Natural killer cell treated with Interleukin-12 subunit alpha and Interleukin-12 subunit beta and Interleukin-15 and Interleukin-18, amount 100 ng/mL, for 72 hours (primary cell): Measurements from ENCODE around the gene ODAD4. TPM values are rescaled to one million over a fixed set of nuclear protein-coding genes. Genes with fewer than 3 reads are reported as not detected.
"Not testable (repeated sequence)": the region's sequence is repeated elsewhere in the genome, so short reads cannot be mapped to it uniquely, and the experiment has no call there.

Experiments used
- ATAC-seq, 2 donors: fragments of 150-1000 bp; cut with Tn5 transposase in 1 of 2; sonication (Bioruptor Pico), chemical (Tn5 transposase) in 1 of 2; 2 replicates each; pipeline ENCODE4 v1.10.0; 2021
- DNase-seq: peaks from one replicate; pipeline ENCODE4 v3.0.0; 2022; ENCODE audit warnings: low spot score
- H3K27ac Mint-ChIP-seq, 2 donors: 1 replicate in 1 of 2; 2 replicates in 1 of 2; pipeline ENCODE4 v1.8.0; 2022; ENCODE audit warnings: mixed read lengths in 2 of 2, mild to moderate bottlenecking in 1 of 2, moderate library complexity in 1 of 2
- H3K27me3 Mint-ChIP-seq, 2 donors: 1 replicate in 1 of 2; 2 replicates in 1 of 2; pipeline ENCODE4 v1.8.0; 2022; ENCODE audit warnings: mixed read lengths in 2 of 2
- H3K36me3 Mint-ChIP-seq: one replicate; pipeline ENCODE4 v1.8.0; 2022; ENCODE audit warnings: mixed read lengths
- H3K4me1 Mint-ChIP-seq, 2 donors: 1 replicate in 1 of 2; 2 replicates in 1 of 2; pipeline ENCODE4 v1.8.0; 2022; ENCODE audit warnings: low read depth in 2 of 2, mixed read lengths in 2 of 2, mild to moderate bottlenecking in 1 of 2
- H3K4me3 Mint-ChIP-seq: one replicate; pipeline ENCODE4 v1.8.0; 2022; ENCODE audit warnings: mixed read lengths
- H3K9me3 Mint-ChIP-seq: 2 replicates; pipeline ENCODE4 v1.8.0; 2022; ENCODE audit warnings: mixed read lengths
- total RNA-seq, 2 donors: library from RNA; stranded (reverse); gene quantifications; one replicate each; pipeline ENCODE4 v1.2.3, GENCODE V29; 2022

Gene ODAD4
- total RNA-seq, 2 donors from 2014 or later: 0.12 to 1.0 TPM

DNA sequence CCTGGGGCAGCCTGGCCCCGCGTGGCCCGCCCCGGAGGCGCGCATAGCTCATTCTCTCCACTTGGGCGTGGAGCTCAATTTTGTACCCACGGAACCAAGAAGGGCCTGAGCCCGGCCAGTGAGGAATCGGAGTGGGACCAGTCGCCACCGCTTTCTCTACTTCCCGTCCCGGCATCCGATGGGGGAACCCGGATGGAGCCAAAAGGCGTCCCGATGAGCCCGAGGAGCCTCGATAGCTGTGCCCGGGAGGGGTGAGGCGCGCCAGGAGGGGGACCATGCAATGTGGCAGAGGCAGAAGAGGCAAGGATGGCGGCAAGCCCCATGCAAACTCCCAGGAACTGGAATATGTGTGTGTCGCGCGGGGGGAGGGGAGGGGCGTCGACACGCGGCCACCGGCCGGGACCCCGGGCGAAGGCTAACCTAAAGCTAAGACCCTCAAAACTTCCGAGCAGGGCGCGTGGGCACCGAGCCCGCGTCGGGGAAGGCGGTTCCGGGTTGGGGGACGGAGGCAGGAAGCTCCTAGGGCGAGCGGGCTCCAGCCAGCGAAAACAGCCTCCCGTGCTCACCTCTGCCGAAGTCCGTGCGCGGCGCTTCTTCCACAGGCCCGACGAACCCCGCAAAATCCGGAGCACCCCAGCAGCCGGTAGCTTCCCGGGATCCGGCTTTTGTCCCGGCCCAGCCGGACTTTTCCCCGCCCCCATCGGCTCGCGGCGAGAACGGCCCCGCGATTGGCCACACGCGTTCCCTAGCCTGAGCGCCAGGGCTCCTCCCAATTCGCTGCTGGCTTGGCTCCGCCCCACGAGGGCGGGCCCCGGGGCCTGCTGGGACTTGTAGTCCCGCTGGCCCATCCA lies 11.9 kb upstream of the ODAD4 start, which contains the start of gene ACLY:
TSS of gene ACLY (minus strand) at position 638 of the 851 bp plus-strand sequence. CDS start 5,078 bp downstream, outside the sequence.
- Mint-ChIP-seq H3K36me3 (no peaks in the 10 kb centered on the region), H3K27me3 (no peaks in the 10 kb centered on the region), H3K27ac (peak within 1 kb of the TSS; percentile 82 to 83), H3K4me3 (peak within 1 kb of the TSS; percentile 94), H3K4me1 (peaks cover 23 to 24% of the 10 kb centered on the region in 2 donors), H3K9me3 (no peaks in the 10 kb centered on the region)
- DNase-seq: peak; percentile 98
- ATAC-seq: peak; percentile 100

DNA sequence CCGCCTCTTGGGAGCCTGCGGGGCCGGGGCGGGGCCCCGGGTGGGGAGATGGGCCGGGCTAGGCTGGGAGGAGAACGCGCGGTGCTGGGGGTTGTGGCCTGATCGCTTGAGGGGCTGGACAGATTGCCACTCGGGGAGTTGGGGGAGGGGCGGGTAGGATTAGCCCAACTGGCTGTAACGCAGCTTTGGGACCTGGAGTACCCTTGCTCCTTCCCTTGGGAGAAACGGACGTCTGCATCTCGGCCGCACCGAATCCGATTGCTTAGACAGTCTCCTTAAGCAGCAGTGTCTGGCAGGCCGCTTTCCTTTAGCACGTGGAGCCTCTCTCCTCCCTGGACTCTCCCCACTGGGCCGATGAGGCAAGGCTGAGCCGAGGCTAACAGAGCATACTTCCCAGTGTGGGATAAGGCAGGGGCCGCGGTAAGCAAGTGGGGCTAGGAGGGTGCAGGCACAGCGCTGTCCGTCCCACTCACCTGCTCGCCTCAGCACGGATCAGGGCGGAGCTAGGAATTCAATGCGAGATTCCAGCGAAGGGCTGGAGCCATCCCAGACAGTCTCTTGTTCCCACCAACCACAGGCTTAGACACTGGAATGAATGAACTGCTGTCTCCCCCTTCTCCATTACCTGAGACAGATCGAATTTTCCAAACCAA lies 11.1 kb upstream of the ODAD4 start:
- Mint-ChIP-seq H3K27ac (peak overlapping the region; percentile 82 to 83), H3K36me3 (no peaks in the 10 kb centered on the region), H3K9me3 (no peaks in the 10 kb centered on the region), H3K4me3 (peak overlapping the region; percentile 94), H3K27me3 (no peaks in the 10 kb centered on the region), H3K4me1 (peaks cover 18 to 22% of the 10 kb centered on the region in 2 donors)
- ATAC-seq (peak in 1 of 2 donors; percentile 2), DNase-seq (no peak)

DNA sequence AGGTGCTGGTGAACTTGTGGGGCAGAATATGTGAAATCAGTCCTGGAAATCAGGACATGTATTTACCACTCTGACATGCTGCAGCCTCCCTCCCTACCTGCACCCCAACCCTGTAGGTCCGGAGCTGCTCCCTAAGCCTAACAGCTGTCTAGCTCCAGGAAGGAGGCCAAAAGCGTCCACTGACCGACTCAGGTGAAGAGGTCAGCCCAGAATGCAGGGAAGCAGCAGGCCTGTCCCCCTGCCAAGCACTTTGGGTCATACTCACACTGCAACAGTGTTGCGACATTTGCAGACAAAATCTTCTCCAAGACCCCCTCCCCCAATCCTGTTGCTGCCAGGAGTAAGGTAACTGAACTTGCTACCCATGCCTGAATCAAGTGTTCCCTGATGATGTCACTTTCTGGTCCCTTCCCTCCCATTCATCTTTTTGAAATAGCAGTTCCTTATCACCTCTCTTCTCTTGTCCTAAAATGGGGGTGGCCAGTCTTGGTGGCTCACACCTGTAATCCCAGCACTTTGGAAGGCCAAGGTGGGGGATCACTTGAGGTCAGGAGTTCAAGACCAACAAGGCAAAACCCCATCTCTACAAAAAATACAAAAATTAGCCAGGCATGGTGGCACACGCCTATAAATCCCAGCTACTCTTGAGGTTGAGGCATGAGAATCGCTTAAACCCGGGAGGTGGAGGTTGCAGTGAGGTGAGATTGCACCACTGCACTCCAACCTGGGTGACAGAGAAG lies 10.4 kb upstream of the ODAD4 start:
- H3K27me3 Mint-ChIP-seq: no peaks in the 10 kb centered on the region
- peak overlapping the region in 1 of 2 donors; percentile 72 for H3K27ac Mint-ChIP-seq
- H3K9me3 Mint-ChIP-seq: no peaks in the 10 kb centered on the region
- H3K4me3 Mint-ChIP-seq: peak overlapping the region; percentile 94
- ATAC-seq (no peak), DNase-seq (no peak)
- no peaks in the 10 kb centered on the region for H3K36me3 Mint-ChIP-seq
- H3K4me1 Mint-ChIP-seq: peaks cover 15 to 17% of the 10 kb centered on the region in 2 donors

DNA sequence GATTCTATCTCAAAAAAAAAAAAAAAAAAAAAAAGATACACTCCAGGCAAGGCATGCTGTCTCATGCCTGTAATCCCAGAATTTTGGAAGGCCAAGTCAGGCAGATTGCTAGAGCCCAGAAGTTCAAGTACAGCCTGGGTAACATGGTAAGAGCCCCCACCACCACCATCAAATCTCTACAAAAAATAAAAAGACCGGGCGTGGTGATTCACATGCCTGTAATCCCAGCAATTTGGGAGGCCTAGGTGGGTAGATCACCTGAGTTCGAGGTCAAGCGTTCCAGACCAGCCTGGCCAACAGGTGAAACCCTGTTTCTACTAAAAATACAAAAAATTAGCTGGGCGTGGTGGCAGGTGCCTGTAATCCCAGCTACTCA lies 9.8 kb upstream of the ODAD4 start:
- DNase-seq (no peak), ATAC-seq (no peak)
- Mint-ChIP-seq H3K27ac (peak overlapping the region in 1 of 2 donors; percentile 72), H3K4me1 (peaks cover 13 to 15% of the 10 kb centered on the region in 2 donors), H3K4me3 (no peak overlapping the region), H3K9me3 (no peaks in the 10 kb centered on the region), H3K27me3 (no peaks in the 10 kb centered on the region), H3K36me3 (no peaks in the 10 kb centered on the region)

DNA sequence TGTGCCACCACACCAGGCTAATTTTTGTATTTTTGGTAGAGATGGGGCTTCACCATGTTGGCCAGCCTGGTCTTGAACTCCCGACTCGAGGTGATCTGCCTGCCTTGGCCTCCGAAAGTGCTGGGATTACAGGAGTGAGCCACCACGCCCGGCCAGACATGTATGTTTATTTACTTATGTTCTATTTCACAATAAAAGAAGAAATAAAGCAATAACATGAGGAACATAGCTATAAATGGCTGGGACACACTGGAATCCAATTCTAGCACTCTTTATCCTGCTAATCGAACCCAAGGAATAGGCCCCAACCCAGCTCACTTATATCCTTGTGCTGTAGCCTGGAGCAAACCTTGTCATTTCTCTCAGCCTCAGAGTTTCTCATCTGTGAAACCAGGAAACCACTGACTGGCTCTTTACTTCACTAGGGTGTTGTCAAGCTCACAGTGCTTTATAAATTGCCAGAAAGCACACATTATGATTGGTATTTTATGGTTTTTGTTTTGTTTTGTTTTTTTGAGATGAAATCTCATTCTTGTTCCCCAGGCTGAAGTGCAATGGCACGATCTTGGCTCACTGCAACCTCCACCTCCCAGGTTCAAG lies 4.3 kb upstream of the ODAD4 start:
- DNase-seq: no peak
- Mint-ChIP-seq H3K27ac (no peak overlapping the region), H3K4me3 (no peak overlapping the region), H3K36me3 (no peaks in the 10 kb centered on the region), H3K9me3 (no peaks in the 10 kb centered on the region), H3K4me1 (peaks cover 12 to 20% of the 10 kb centered on the region in 2 donors), H3K27me3 (no peaks in the 10 kb centered on the region)
- ATAC-seq: no peak

DNA sequence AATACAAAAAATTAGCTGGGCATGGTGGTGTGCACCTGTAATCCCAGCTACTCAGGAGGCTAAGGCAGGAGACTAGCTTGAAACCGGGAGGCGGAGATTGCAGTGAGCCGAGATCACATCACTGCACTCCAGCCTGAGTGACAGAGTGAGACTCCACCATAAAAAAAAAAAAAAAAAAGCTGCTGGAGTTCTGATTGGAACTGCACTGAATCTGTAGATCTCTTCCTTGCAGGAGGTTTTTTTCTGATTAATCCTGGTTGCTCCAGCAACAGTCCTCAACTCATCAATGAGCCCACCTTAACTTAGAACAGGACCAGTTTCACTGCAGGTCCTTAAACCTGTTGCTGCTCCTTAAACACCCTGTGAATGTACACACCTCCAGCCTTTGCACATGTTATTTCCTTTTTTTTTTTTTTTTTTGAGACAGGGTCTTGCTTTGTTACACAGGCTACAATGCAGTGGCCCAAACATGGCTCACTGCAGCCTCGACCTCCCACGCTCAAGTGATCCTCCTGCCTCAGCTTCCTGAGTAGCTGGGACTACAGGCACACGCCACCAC lies 1.6 kb upstream of the ODAD4 start:
- Mint-ChIP-seq H3K4me1 (peaks cover 19 to 27% of the 10 kb centered on the region in 2 donors), H3K9me3 (no peaks in the 10 kb centered on the region), H3K27ac (peak overlapping the region; percentile 81 to 96), H3K27me3 (no peaks in the 10 kb centered on the region), H3K36me3 (no peaks in the 10 kb centered on the region), H3K4me3 (peak overlapping the region; percentile 90)
- ATAC-seq (no peak), DNase-seq (no peak)

DNA sequence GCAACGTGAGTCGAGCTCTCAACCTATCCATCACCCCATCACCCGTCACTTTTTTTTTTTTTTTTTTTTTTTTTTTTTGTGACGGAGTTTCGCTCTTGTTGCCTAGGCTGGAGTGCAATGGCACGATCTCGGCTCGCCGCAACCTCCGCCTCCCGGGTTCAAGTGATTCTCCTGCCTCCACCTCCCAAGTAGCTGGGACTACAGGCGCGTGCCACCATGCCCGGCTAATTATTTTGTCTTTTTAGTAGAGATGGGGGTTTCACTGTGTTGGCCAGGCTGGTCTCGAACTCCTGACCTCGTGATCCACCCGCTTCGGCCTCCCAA lies 378 bp downstream of the ODAD4 start:
- Mint-ChIP-seq H3K4me1 (peaks cover 19 to 27% of the 10 kb centered on the region in 2 donors), H3K27ac (peak overlapping the region; percentile 81 to 96), H3K4me3 (peak overlapping the region; percentile 90)
- not testable (repeated sequence) for H3K27me3 Mint-ChIP-seq, H3K9me3 Mint-ChIP-seq, DNase-seq, H3K36me3 Mint-ChIP-seq
- peak; percentile 58 to 61 for ATAC-seq

DNA sequence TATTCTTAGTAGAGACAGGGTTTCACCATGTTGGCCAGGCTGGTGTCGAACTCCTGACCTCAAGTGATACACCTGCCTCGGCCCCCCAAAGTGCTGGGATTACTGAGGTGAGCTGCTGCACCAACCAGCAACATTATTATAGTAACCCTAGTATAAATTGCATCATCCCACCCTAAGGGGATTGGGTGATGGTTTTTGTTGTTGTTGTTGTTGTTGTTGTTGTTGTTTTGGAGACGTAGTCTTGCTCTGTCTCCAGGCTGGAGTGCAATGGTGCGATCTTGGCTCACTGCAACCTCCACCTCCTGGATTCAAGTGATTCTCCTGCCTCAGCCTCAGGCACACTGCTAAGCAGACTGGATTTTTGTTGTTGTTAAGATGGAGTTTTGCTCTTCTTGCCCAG lies 1.3 kb downstream of the ODAD4 start:
- Mint-ChIP-seq H3K4me3 (peak overlapping the region; percentile 72), H3K27ac (peak overlapping the region in 1 of 2 donors; percentile 81), H3K4me1 (peaks cover 19 to 27% of the 10 kb centered on the region in 2 donors)
- not testable (repeated sequence) for H3K9me3 Mint-ChIP-seq, H3K36me3 Mint-ChIP-seq, H3K27me3 Mint-ChIP-seq, DNase-seq, ATAC-seq

DNA sequence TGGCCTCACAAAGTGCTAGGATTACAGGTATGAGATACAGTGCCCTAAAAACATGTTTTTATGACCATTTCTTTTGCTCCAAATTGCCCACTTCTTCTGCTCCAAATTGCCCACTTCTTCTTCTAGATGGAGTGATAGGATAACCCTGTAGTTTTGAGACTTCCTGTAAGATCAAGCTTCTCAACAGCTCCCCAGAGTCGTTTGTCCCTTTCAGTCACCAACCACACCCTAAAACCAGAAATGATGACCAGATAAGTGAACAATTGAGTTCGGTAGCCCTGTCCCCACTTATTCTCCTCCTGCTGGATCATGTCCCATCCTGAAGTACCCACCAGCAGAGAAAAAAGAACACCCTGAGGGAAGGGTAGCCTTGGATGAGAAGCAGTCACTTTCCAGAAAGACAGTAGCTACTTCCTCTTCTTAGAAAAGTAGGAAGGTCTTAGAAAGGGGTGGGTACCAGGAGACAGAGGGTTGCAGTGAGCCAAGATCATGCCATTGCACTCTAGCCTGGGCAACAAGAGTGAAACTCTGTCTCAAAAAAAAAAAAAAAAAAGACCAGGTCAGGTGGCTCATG lies 2.5 kb downstream of the ODAD4 start:
- Mint-ChIP-seq H3K27ac (peak overlapping the region in 1 of 2 donors; percentile 71), H3K27me3 (no peaks in the 10 kb centered on the region), H3K4me1 (peaks cover 19 to 27% of the 10 kb centered on the region in 2 donors), H3K4me3 (peak overlapping the region; percentile 72), H3K36me3 (no peaks in the 10 kb centered on the region), H3K9me3 (no peaks in the 10 kb centered on the region)
- DNase-seq: no peak
- ATAC-seq: no peak

DNA sequence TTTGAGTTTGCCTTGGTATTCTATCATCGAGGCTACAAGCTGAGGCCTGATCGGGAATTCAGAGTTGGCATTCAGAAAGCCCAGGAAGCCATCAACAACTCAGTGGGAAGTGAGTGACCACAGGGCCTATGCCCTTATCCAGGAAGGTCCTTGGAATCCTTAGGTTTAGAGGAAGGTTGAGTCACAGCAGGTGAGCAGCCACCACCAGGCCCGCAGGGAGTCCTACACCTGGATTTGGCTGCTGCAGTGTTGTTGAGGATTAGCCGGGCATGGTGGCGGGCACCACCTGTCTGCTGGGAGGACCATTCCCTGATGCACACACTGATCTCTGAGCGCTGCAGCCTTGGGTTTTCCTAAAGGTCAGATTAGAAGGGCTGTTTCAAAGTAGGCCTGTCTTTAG lies 5.2 kb downstream of the ODAD4 start:
- H3K9me3 Mint-ChIP-seq: no peaks in the 10 kb centered on the region
- peaks cover 3 to 4% of the 10 kb centered on the region in 2 donors for H3K27me3 Mint-ChIP-seq
- DNase-seq: no peak
- no peak overlapping the region for H3K27ac Mint-ChIP-seq
- H3K36me3 Mint-ChIP-seq: no peaks in the 10 kb centered on the region
- peaks cover 8 to 11% of the 10 kb centered on the region in 2 donors for H3K4me1 Mint-ChIP-seq
- no peak overlapping the region for H3K4me3 Mint-ChIP-seq
- ATAC-seq: no peak

DNA sequence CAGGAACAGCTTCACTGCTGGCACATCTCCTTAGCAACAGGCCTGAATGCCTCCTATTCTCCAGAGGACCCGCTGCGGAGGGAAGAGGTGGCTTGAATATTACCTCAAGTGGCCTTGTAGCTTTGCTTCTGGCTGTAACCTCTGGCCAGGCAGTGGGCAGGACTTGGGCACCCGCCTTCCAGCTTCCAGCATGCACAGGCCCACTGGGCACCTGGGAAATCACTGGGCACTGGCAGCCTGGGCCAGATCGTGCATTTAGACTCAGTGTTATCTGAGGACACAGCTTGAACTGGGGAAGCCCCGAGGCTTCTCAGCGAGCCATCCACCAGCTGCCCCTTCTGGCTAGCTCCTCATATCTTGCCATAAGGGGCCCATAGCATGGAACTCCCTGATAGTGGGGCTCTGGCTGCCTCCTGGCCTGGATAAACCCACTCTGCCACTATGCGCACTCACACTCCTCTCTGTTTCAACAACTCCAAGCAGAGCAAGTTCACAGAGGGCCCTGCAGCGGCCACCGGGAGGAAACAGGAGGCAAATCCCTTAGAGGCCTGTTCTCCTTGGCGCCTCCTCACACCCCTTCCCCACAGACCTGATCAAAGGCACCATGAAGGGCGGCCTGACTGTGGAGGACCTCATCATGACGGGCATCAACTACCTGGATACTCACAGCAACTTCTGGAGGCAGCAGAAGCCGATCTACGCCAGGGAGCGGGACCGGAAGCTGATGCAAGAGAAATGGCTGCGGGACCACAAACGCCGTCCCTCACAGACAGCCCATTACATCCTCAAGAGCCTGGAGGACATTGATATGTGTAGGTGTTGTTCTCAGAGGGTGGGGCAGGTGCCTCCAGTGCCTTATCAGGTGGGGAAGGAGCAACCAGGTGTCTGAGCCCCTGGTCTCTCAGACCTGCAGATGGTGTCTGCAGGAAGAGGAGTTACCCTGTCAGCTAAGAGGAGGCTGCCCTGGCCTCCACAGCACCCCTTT lies 7.8 kb downstream of the ODAD4 start:
- Mint-ChIP-seq H3K36me3 (no peaks in the 10 kb centered on the region), H3K27ac (no peak overlapping the region), H3K4me1 (no peaks in the 10 kb centered on the region), H3K27me3 (peaks cover 7 to 10% of the 10 kb centered on the region in 2 donors), H3K4me3 (no peak overlapping the region), H3K9me3 (no peaks in the 10 kb centered on the region)
- ATAC-seq: no peak
- no peak for DNase-seq

DNA sequence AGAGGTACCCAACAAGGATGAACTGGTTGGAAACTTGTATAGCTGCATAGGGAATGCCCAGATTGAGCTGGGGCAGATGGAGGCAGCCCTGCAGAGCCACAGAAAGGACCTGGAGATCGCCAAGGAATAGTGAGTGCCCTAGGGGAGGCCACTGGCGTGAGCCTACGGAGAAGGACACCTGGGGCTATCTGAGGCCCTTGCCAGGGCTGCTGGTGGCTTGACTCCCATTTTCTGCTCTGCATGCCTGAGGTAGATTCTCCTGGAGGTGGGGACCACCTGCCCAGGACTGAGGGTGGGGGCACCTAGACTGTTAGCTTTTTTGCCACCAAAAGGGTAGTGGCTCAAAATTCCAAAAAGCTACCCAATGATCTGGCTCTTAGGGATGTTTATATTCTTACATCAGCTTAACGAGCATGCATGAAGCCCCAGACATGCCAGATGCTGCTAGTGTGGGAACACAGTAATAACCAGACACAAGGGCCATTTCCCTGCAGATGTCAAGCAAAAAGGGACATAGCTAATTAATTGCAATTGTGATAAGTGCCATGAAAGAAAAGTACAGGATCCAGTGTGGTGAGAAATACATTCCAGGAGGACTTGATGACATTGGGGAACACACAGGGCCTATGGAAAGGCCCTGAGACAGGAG lies 8.8 kb downstream of the ODAD4 start:
- no peaks in the 10 kb centered on the region for H3K4me1 Mint-ChIP-seq
- peaks cover 7 to 10% of the 10 kb centered on the region in 2 donors for H3K27me3 Mint-ChIP-seq
- ATAC-seq (no peak), DNase-seq (no peak)
- no peak overlapping the region for H3K27ac Mint-ChIP-seq
- no peaks in the 10 kb centered on the region for H3K36me3 Mint-ChIP-seq
- H3K4me3 Mint-ChIP-seq: no peak overlapping the region
- no peaks in the 10 kb centered on the region for H3K9me3 Mint-ChIP-seq
